HepG2 (cell line): ENCODE measurements around the gene SLC38A4.

Experiments used
- CTCF ChIP-seq: sonication (generic); formaldehyde crosslinking; IDR thresholded peaks from 2 replicates; pipeline ENCODE4 v1.5.0; 2020; ENCODE audit warnings: mild to moderate bottlenecking, missing genetic modification reagents, moderate library complexity
- GLI4 ChIP-seq: sonication (generic); formaldehyde crosslinking; IDR thresholded peaks from 2 replicates; pipeline ENCODE4 v1.5.1; 2020; ENCODE audit warnings: missing genetic modification reagents, mild to moderate bottlenecking, moderate library complexity, borderline replicate concordance
- SP4 ChIP-seq: sonication (generic); formaldehyde crosslinking; IDR thresholded peaks from 2 replicates; pipeline ENCODE4 v1.8.1; 2023; ENCODE audit warnings: mild to moderate bottlenecking, missing genetic modification reagents
- TFDP1 ChIP-seq: IDR thresholded peaks from 2 replicates; pipeline ENCODE4 v1.6.1; 2016; ENCODE audit warnings: missing compliant biosample characterization, missing genetic modification reagents, borderline replicate concordance
- ZKSCAN8 ChIP-seq: IDR thresholded peaks from 2 replicates; pipeline ENCODE4 v1.6.1; 2016; ENCODE audit warnings: borderline replicate concordance, missing genetic modification reagents, missing compliant biosample characterization

DNA sequence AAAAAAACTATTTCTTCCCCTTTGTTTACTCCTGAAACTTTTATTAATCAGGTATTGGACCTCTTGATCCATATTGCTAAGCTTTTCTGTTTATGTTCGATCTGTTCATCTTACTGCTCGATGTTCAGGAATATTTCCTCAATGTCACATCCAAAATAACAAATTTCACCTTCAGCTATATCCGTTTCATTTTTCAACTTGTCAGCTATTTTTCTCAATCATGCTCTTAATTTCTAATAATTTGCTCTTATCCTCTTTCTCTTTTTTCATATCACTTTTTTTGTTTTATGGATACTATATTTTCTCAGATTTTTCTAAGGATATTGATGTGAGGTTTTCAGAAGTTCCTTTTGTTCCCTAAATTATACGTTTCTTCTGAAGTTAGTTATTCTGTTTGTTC is 29.8 kb downstream of the SLC38A4 start:
- TF ChIP-seq CTCF (CRISPR knock-in tag) = no peak
- TF ChIP-seq TFDP1 = no peak
- no peak for TF ChIP-seq ZKSCAN8 (CRISPR knock-in tag)
- TF ChIP-seq SP4 = no peak
- TF ChIP-seq GLI4 (CRISPR knock-in tag) = no peak
